WTC11 (cell line): ENCODE measurements around the gene MEGF9. TPM values are rescaled to one million over a fixed set of nuclear protein-coding genes. Genes with fewer than 3 reads are reported as not detected.
A peak's percentile ranks its signal among the peaks of the same experiment; 100 is the strongest.

Source experiments
- ATAC-seq: fragments of 200-7000 bp; cut with Tn5 transposase; 2 replicates; pipeline ENCODE4 v1.10.0; 2021; ENCODE audit warnings: mild to moderate bottlenecking, moderate library complexity
- CTCF ChIA-PET: fragments of 300-600 bp; sonication (Branson Sonifier 250); formaldehyde crosslinking; loops from one replicate; lab custom pipeline; 2021; ENCODE audit warnings: antibody characterized with exemption; lab: Charles Lee
- POLR2A ChIA-PET: fragments of 350-600 bp; sonication (Branson Sonifier 250); formaldehyde crosslinking; loops from one replicate; lab custom pipeline; 2021; ENCODE audit warnings: antibody characterized with exemption; lab: Charles Lee
- DNase-seq: peaks from one replicate; pipeline ENCODE4 v3.0.0; 2021; ENCODE audit warnings: low spot score
- H3K27ac Mint-ChIP-seq: 2 replicates; pipeline ENCODE4 v1.8.0; 2021; ENCODE audit warnings: mixed read lengths
- H3K27me3 Mint-ChIP-seq: 2 replicates; pipeline ENCODE4 v1.8.0; 2021; ENCODE audit warnings: low read depth, mild to moderate bottlenecking, moderate library complexity, mixed read lengths
- H3K36me3 Mint-ChIP-seq: 2 replicates; pipeline ENCODE4 v1.8.0; 2021; ENCODE audit warnings: mixed read lengths
- H3K4me1 Mint-ChIP-seq: 2 replicates; pipeline ENCODE4 v1.8.0; 2022; ENCODE audit warnings: mixed read lengths
- H3K4me3 Mint-ChIP-seq: 2 replicates; pipeline ENCODE4 v1.8.0; 2021; ENCODE audit warnings: mild to moderate bottlenecking, moderate library complexity, mixed read lengths
- H3K9me3 Mint-ChIP-seq: 2 replicates; pipeline ENCODE4 v1.8.0; 2021; ENCODE audit warnings: mixed read lengths
- ARID4B ChIP-seq: sonication (generic); formaldehyde crosslinking; IDR thresholded peaks from 2 replicates; pipeline ENCODE4 v1.8.0; 2023; ENCODE audit warnings: missing genetic modification reagents, mild to moderate bottlenecking, borderline replicate concordance
- ATF1 ChIP-seq: sonication (generic); formaldehyde crosslinking; IDR thresholded peaks from 2 replicates; pipeline ENCODE4 v1.8.1; 2023; ENCODE audit warnings: mild to moderate bottlenecking, moderate library complexity, missing genetic modification reagents
- CBFB ChIP-seq: sonication (generic); formaldehyde crosslinking; IDR thresholded peaks from 2 replicates; pipeline ENCODE4 v1.8.1; 2022; ENCODE audit warnings: mild to moderate bottlenecking, low read depth, missing genetic modification reagents
- E2F5 ChIP-seq: sonication (generic); formaldehyde crosslinking; IDR thresholded peaks from 2 replicates; pipeline ENCODE4 v1.8.1; 2022; ENCODE audit warnings: mild to moderate bottlenecking, moderate library complexity, missing genetic modification reagents
- ERG ChIP-seq: fragments of 250-450 bp; sonication (Bioruptor Pico); IDR thresholded peaks from 2 replicates; pipeline ENCODE4 v1.8.0; 2021; ENCODE audit warnings: mild to moderate bottlenecking
- ETV6 ChIP-seq: sonication (generic); formaldehyde crosslinking; IDR thresholded peaks from 2 replicates; pipeline ENCODE4 v1.8.1; 2022; ENCODE audit warnings: mild to moderate bottlenecking, missing genetic modification reagents
- FOXK1 ChIP-seq: sonication (generic); formaldehyde crosslinking; IDR thresholded peaks from 2 replicates; pipeline ENCODE4 v1.8.0; 2022; ENCODE audit warnings: mild to moderate bottlenecking, moderate library complexity, missing genetic modification reagents
- MLX ChIP-seq: sonication (generic); formaldehyde crosslinking; IDR thresholded peaks from 2 replicates; pipeline ENCODE4 v1.8.1; 2023; ENCODE audit warnings: mild to moderate bottlenecking, missing genetic modification reagents, moderate library complexity
- MYBL2 ChIP-seq: sonication (generic); formaldehyde crosslinking; IDR thresholded peaks from 2 replicates; pipeline ENCODE4 v1.8.1; 2023; ENCODE audit warnings: mild to moderate bottlenecking, moderate library complexity, missing genetic modification reagents
- NFE2L1 ChIP-seq: sonication (generic); formaldehyde crosslinking; IDR thresholded peaks from 2 replicates; pipeline ENCODE4 v1.8.1; 2023; ENCODE audit warnings: missing genetic modification reagents
- SP1 ChIP-seq: sonication (generic); formaldehyde crosslinking; conservative IDR thresholded peaks from 2 replicates; pipeline ENCODE4 v1.8.1; 2022; ENCODE audit warnings: missing genetic modification reagents
- ZNF138 ChIP-seq: sonication (generic); formaldehyde crosslinking; conservative IDR thresholded peaks from 2 replicates; pipeline ENCODE4 v1.8.1; 2022; ENCODE audit warnings: mild to moderate bottlenecking, moderate library complexity, missing genetic modification reagents
- ZNF219 ChIP-seq: sonication (generic); formaldehyde crosslinking; IDR thresholded peaks from 2 replicates; pipeline ENCODE4 v1.8.0; 2023; ENCODE audit warnings: missing genetic modification reagents, mild to moderate bottlenecking, borderline replicate concordance
- ZNF232 ChIP-seq: sonication (generic); formaldehyde crosslinking; IDR thresholded peaks from 2 replicates; pipeline ENCODE4 v1.8.0; 2022; ENCODE audit warnings: mild to moderate bottlenecking, missing genetic modification reagents
- ZNF263 ChIP-seq: sonication (generic); formaldehyde crosslinking; IDR thresholded peaks from 2 replicates; pipeline ENCODE4 v1.8.1; 2022; ENCODE audit warnings: low read depth, mild to moderate bottlenecking, moderate library complexity, missing genetic modification reagents
- ZNF396 ChIP-seq: fragments of 250-450 bp; sonication (Bioruptor Pico); IDR thresholded peaks from 2 replicates; pipeline ENCODE4 v1.8.0; 2021; ENCODE audit warnings: mild to moderate bottlenecking, moderate library complexity, borderline replicate concordance
- ZNF423 ChIP-seq: fragments of 250-450 bp; sonication (Bioruptor Pico); IDR thresholded peaks from 2 replicates; pipeline ENCODE4 v2.1.2; 2022; ENCODE audit warnings: mild to moderate bottlenecking, moderate library complexity
- ZNF532 ChIP-seq: fragments of 250-450 bp; sonication (Bioruptor Pico); IDR thresholded peaks from 2 replicates; pipeline ENCODE4 v1.9.0; 2021; ENCODE audit warnings: mild to moderate bottlenecking, borderline replicate concordance
- total RNA-seq: library from RNA; stranded (reverse); gene quantifications from 3 replicates; pipeline ENCODE4 v1.2.3, GENCODE V29; 2021
- TF ChIP-seq, protein P1 (sequence below): fragments of 250-450 bp; sonication (Bioruptor Pico); IDR thresholded peaks from 2 replicates; pipeline ENCODE4 v1.9.0; 2021; ENCODE audit warnings: moderate library complexity, mild to moderate bottlenecking, inconsistent platforms, borderline replicate concordance
- TF ChIP-seq, protein P2 (sequence below): sonication (generic); formaldehyde crosslinking; IDR thresholded peaks from 2 replicates; pipeline ENCODE4 v1.8.0; 2022; ENCODE audit warnings: mild to moderate bottlenecking, missing genetic modification reagents
- TF ChIP-seq, protein P3 (sequence below): sonication (generic); formaldehyde crosslinking; IDR thresholded peaks from 2 replicates; pipeline ENCODE4 v1.8.1; 2022; ENCODE audit warnings: missing genetic modification reagents, borderline replicate concordance

Gene MEGF9
- total RNA-seq, 1 experiment from 2014 or later, result 0.92 TPM

- ATAC-seq (peak; percentile 97), DNase-seq (peak; percentile 94)
- H3K36me3 Mint-ChIP-seq, result no peaks in the 10 kb centered on the region
- CTCF ChIA-PET, result no interaction called here
- H3K9me3 Mint-ChIP-seq, result no peaks in the 10 kb centered on the region
- POLR2A ChIA-PET, result interaction anchor here (0.6 kb wide), 2 partner anchors 49 to 55 kb away, joined by 3 to 4 read pairs; no protein-coding TSS in a partner anchor
- H3K4me3 Mint-ChIP-seq, result peak within 1 kb of the TSS; percentile 99
- H3K27ac Mint-ChIP-seq, result peak within 1 kb of the TSS; percentile 88
- H3K4me1 Mint-ChIP-seq, result peaks cover 15% of the 10 kb centered on the region
- H3K27me3 Mint-ChIP-seq, result peaks cover 5% of the 10 kb centered on the region
- TF ChIP-seq ZNF232 (CRISPR knock-in tag) (no peak), FOXK1 (peak; percentile 54; the same call in 1 of the 2 replicates), NFE2L1 (CRISPR knock-in tag) (no peak), ZNF219 (no peak), ZNF396 (peak; percentile 81; the same call in 1 of the 2 replicates), ERG (CRISPR knock-in tag) (no peak), ETV6 (CRISPR knock-in tag) (no peak), E2F5 (CRISPR knock-in tag) (0 out of 2 replicates have a peak, but pooled peaks have one; percentile 37), ATF1 (CRISPR knock-in tag) (no peak), CBFB (no peak), ZNF532 (CRISPR knock-in tag) (peak; percentile 79; the same call in 1 of the 2 replicates), ZNF138 (CRISPR knock-in tag) (no peak), ZNF423 (no peak), ZNF263 (no peak), ARID4B (CRISPR knock-in tag) (no peak), SP1 (CRISPR knock-in tag) (peak; percentile 95), MLX (CRISPR knock-in tag) (no peak), MYBL2 (peak; percentile 94)
- TF ChIP-seq, protein P1, sequence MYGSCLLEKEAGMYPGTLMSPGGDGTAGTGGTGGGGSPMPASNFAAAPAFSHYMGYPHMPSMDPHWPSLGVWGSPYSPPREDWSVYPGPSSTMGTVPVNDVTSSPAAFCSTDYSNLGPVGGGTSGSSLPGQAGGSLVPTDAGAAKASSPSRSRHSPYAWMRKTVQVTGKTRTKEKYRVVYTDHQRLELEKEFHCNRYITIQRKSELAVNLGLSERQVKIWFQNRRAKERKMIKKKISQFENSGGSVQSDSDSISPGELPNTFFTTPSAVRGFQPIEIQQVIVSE (CRISPR knock-in tag), result no peak
- TF ChIP-seq, protein P2, sequence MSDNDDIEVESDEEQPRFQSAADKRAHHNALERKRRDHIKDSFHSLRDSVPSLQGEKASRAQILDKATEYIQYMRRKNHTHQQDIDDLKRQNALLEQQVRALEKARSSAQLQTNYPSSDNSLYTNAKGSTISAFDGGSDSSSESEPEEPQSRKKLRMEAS, result peak; percentile 74; the same call in 1 of the 2 replicates
- TF ChIP-seq, protein P3, sequence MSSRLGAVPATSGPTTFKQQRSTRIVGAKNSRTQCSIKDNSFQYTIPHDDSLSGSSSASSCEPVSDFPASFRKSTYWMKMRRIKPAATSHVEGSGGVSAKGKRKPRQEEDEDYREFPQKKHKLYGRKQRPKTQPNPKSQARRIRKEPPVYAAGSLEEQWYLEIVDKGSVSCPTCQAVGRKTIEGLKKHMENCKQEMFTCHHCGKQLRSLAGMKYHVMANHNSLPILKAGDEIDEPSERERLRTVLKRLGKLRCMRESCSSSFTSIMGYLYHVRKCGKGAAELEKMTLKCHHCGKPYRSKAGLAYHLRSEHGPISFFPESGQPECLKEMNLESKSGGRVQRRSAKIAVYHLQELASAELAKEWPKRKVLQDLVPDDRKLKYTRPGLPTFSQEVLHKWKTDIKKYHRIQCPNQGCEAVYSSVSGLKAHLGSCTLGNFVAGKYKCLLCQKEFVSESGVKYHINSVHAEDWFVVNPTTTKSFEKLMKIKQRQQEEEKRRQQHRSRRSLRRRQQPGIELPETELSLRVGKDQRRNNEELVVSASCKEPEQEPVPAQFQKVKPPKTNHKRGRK (CRISPR knock-in tag), result no peak
Measured at GRCh38 chr9:120580051-120580896, 134.0 kb downstream of the MEGF9 start, which contains the start of gene CDK5RAP2. Gene CDK5RAP2 (minus strand): TSS chr9:120580167. CDS start chr9:120579978, 189 bp downstream.
